SK-N-SH (cell line): ENCODE measurements around the gene CLASP2. TPM values are rescaled to one million over a fixed set of nuclear protein-coding genes. Genes with fewer than 3 reads are reported as not detected.

Experiments used
- CTCF ChIA-PET: fragments of 300-600, 350-600 bp; formaldehyde crosslinking; extraction: SDS; loops from one replicate; lab custom pipeline; 2021; lab: Yijun Ruan, JAX
- POLR2A ChIA-PET: fragments of 350-600 bp; sonication (Branson Sonifier 250); formaldehyde crosslinking; extraction: SDS; loops from one replicate; lab custom pipeline; 2020; ENCODE audit warnings: antibody characterized with exemption, inconsistent platforms; lab: Yijun Ruan, JAX
- DNase-seq: peaks from one replicate; pipeline ENCODE4 v3.0.0; 2012
- H2AFZ ChIP-seq: fragments of 200-600 bp; sonication (generic); 2 replicates; pipeline ENCODE4 v1.8.1; 2016; ENCODE audit warnings: antibody characterized with exemption, mild to moderate bottlenecking, low read depth
- H3F3A ChIP-seq: fragments of 200-600 bp; sonication (generic); replicated peaks from 2 replicates; pipeline ENCODE3; 2016; ENCODE audit warnings: antibody characterized with exemption, mild to moderate bottlenecking; ENCODE audit not compliant: insufficient read depth
- H3K27ac ChIP-seq, 2 experiments: fragments of 200-500 bp in 1 of 2; fragments of 200-600 bp in 1 of 2; sonication (Bioruptor generic) in 1 of 2; sonication (generic), shearing (Covaris generic) in 1 of 2; 2 replicates each; pipeline versions ENCODE4 v1.5.1 to v1.6.1; 2014 to 2016; ENCODE audit warnings: low read depth in 2 of 2, inconsistent platforms in 1 of 2, low read length in 1 of 2, mild to moderate bottlenecking in 1 of 2, mixed read lengths in 1 of 2
- H3K27me3 ChIP-seq: fragments of 200-600 bp; sonication (generic), shearing (Covaris generic); 2 replicates; pipeline ENCODE4 v1.6.1; 2016; ENCODE audit warnings: mixed run types; ENCODE audit not compliant: insufficient read depth
- H3K36me3 ChIP-seq, 2 experiments: fragments of 200-500 bp in 1 of 2; fragments of 200-600 bp in 1 of 2; sonication (Bioruptor generic) in 1 of 2; sonication (generic) in 1 of 2; replicated peaks in 1 of 2; 2 replicates each; pipeline versions ENCODE3 to v1.5.1; 2014 to 2016; ENCODE audit warnings: low read length in 1 of 2, mild to moderate bottlenecking in 1 of 2; ENCODE audit not compliant: insufficient read depth in 2 of 2, control insufficient read depth in 1 of 2
- H3K4me1 ChIP-seq, 2 experiments: fragments of 200-500 bp in 1 of 2; fragments of 200-600 bp in 1 of 2; sonication (Bioruptor generic) in 1 of 2; sonication (generic), shearing (Covaris generic) in 1 of 2; 2 replicates each; pipeline versions ENCODE4 v1.5.1 to v1.6.1; 2014 to 2016; ENCODE audit warnings: low read depth in 1 of 2, low read length in 1 of 2, mixed run types in 1 of 2; ENCODE audit not compliant: insufficient read depth in 2 of 2, control insufficient read depth in 1 of 2
- H3K4me2 ChIP-seq: fragments of 200-600 bp; sonication (generic), shearing (Covaris generic); 2 replicates; pipeline ENCODE4 v1.6.1; 2017; ENCODE audit warnings: mixed run types
- H3K4me3 ChIP-seq, 2 experiments: fragments of 200-500 bp in 1 of 2; fragments of 200-600 bp in 1 of 2; sonication (Bioruptor generic) in 1 of 2; sonication (generic), shearing (Covaris generic) in 1 of 2; 2 replicates each; pipeline versions ENCODE4 v1.5.1 to v1.8.1; 2014 to 2016; ENCODE audit warnings: low read depth in 2 of 2, inconsistent platforms in 1 of 2, low read length in 1 of 2, mild to moderate bottlenecking in 1 of 2, mixed read lengths in 1 of 2, moderate library complexity in 1 of 2
- H3K79me2 ChIP-seq: fragments of 200-600 bp; sonication (generic); 2 replicates; pipeline ENCODE4 v1.8.1; 2017; ENCODE audit warnings: mild to moderate bottlenecking; ENCODE audit not compliant: insufficient read depth
- H3K9ac ChIP-seq: fragments of 200-600 bp; sonication (generic); 2 replicates; pipeline ENCODE4 v1.6.1; 2017; ENCODE audit warnings: mixed run types
- H3K9me2 ChIP-seq: fragments of 200-600 bp; sonication (generic); 2 replicates; pipeline ENCODE4 v1.6.1; 2017; ENCODE audit warnings: mixed run types
- H3K9me3 ChIP-seq: fragments of 200-600 bp; sonication (generic); 2 replicates; pipeline ENCODE4 v1.6.1; 2017; ENCODE audit warnings: mixed run types, mild to moderate bottlenecking, moderate library complexity
- H4K20me1 ChIP-seq: fragments of 200-600 bp; sonication (generic); 2 replicates; pipeline ENCODE4 v1.6.1; 2017; ENCODE audit warnings: mild to moderate bottlenecking, mixed run types; ENCODE audit not compliant: insufficient read depth
- CHD2 ChIP-seq: fragments of 150-350 bp; IDR thresholded peaks from 2 replicates; pipeline ENCODE4 v1.6.1; 2018; ENCODE audit warnings: low read length; ENCODE audit not compliant: partially characterized antibody
- ELF1 ChIP-seq: IDR thresholded peaks from 2 replicates; pipeline ENCODE4 v1.4.0; 2012
- FOSL2 ChIP-seq: IDR thresholded peaks from 2 replicates; pipeline ENCODE4 v1.4.0; 2012; ENCODE audit warnings: low read depth, mild to moderate bottlenecking, moderate library complexity, borderline replicate concordance
- GABPA ChIP-seq: IDR thresholded peaks from 2 replicates; pipeline ENCODE4 v1.4.0; 2012; ENCODE audit warnings: low read depth, mild to moderate bottlenecking
- MXI1 ChIP-seq: IDR thresholded peaks from 2 replicates; pipeline ENCODE4 v1.6.1; 2012; ENCODE audit warnings: mild to moderate bottlenecking, low read depth, low read length, improper control_type of control experiment
- RAD21 ChIP-seq: IDR thresholded peaks from 2 replicates; pipeline ENCODE4 v1.6.1; 2012; ENCODE audit warnings: mild to moderate bottlenecking, low read length
- SMC3 ChIP-seq: IDR thresholded peaks from 2 replicates; pipeline ENCODE4 v1.6.1; 2012; ENCODE audit warnings: low read depth, low read length, improper control_type of control experiment
- TCF12 ChIP-seq: IDR thresholded peaks from 2 replicates; pipeline ENCODE4 v1.4.0; 2012
- TEAD4 ChIP-seq: IDR thresholded peaks from 2 replicates; pipeline ENCODE4 v1.4.0; 2012; ENCODE audit warnings: mild to moderate bottlenecking, borderline replicate concordance; ENCODE audit not compliant: insufficient read depth
- USF2 ChIP-seq: fragments of 150-350 bp; IDR thresholded peaks from 2 replicates; pipeline ENCODE4 v1.6.1; 2017; ENCODE audit warnings: antibody characterized with exemption, low read length, low read depth, borderline replicate concordance
- WGBS: methylation state at CpG from one replicate; pipeline ENCODE4 v1.1.6; 2017; ENCODE audit warnings: low lambda C conversion rate; 5-methylcytosine and 5-hydroxymethylcytosine counted together
- polyA plus RNA-seq, 3 experiments: library from polyadenylated mRNA; depleted of rRNA; stranded (reverse); fragments of >200 nt; gene quantifications; 2 replicates each; pipeline ENCODE4 v1.2.3, GENCODE V29; 2012
- TF ChIP-seq, protein P1 (sequence below): IDR thresholded peaks from 2 replicates; pipeline ENCODE4 v1.6.1; 2012; ENCODE audit warnings: mild to moderate bottlenecking, low read depth, low read length, moderate library complexity

Gene CLASP2
- polyA plus RNA-seq, 1 of the 3 experiments (the other 2 are of a cell fraction): 13.2 TPM

GRCh38 chr3:33526787-33527186, 191.3 kb downstream of the CLASP2 start:
- 95% methylated on average over 1 of the region's 1 CpG for WGBS
- no peak overlapping the region for H3K9ac ChIP-seq
- H2AFZ ChIP-seq: no peak overlapping the region
- H3K36me3 ChIP-seq: peaks cover 4 to 60% of the 10 kb centered on the region in 2 experiments
- H3K79me2 ChIP-seq: peaks cover 9% of the 10 kb centered on the region; the same call in 1 of the 2 replicates
- H3K9me3 ChIP-seq: peaks cover 12% of the 10 kb centered on the region
- no peak overlapping the region for H3K4me2 ChIP-seq
- H3K27me3 ChIP-seq: no peaks in the 10 kb centered on the region
- H3F3A ChIP-seq: no peaks in the 10 kb centered on the region
- H3K4me1 ChIP-seq: peaks cover 0 to under 1% of the 10 kb centered on the region in 2 experiments; a peak in 1 of 4 replicates
- H3K27ac ChIP-seq: no peak overlapping the region
- DNase-seq: no peak
- CTCF ChIA-PET: interaction anchor here (0.7 kb wide), 1 partner anchor 474 kb away, joined by 4 read pairs; no protein-coding TSS in a partner anchor
- POLR2A ChIA-PET: no interaction called here
- no peaks in the 10 kb centered on the region for H3K9me2 ChIP-seq
- H4K20me1 ChIP-seq: no peaks in the 10 kb centered on the region
- no peak overlapping the region for H3K4me3 ChIP-seq
- no peak for TF ChIP-seq TCF12
- TF ChIP-seq SMC3: no peak
- TF ChIP-seq USF2: no peak
- no peak for TF ChIP-seq FOSL2
- TF ChIP-seq ELF1: no peak

GRCh38 chr3:33525232-33525631, 192.8 kb downstream of the CLASP2 start:
- no peak for DNase-seq
- no peaks in the 10 kb centered on the region for H3F3A ChIP-seq
- peaks cover 12% of the 10 kb centered on the region for H3K9me3 ChIP-seq
- H3K36me3 ChIP-seq: peaks cover 4 to 48% of the 10 kb centered on the region in 2 experiments
- H3K4me2 ChIP-seq: no peak overlapping the region
- peaks cover 9% of the 10 kb centered on the region; the same call in 1 of the 2 replicates for H3K79me2 ChIP-seq
- H3K4me1 ChIP-seq: peaks cover 0 to 2% of the 10 kb centered on the region in 2 experiments; a peak in 1 of 4 replicates
- WGBS: 90% methylated on average over 2 of the region's 2 CpGs
- H3K9ac ChIP-seq: no peak overlapping the region
- H3K27me3 ChIP-seq: no peaks in the 10 kb centered on the region
- POLR2A ChIA-PET: no interaction called here
- no peaks in the 10 kb centered on the region for H4K20me1 ChIP-seq
- no peak overlapping the region; a peak in 1 of 4 replicates for H3K4me3 ChIP-seq
- H3K9me2 ChIP-seq: no peaks in the 10 kb centered on the region
- CTCF ChIA-PET: no interaction called here
- H3K27ac ChIP-seq: no peak overlapping the region
- TF ChIP-seq, protein P1, sequence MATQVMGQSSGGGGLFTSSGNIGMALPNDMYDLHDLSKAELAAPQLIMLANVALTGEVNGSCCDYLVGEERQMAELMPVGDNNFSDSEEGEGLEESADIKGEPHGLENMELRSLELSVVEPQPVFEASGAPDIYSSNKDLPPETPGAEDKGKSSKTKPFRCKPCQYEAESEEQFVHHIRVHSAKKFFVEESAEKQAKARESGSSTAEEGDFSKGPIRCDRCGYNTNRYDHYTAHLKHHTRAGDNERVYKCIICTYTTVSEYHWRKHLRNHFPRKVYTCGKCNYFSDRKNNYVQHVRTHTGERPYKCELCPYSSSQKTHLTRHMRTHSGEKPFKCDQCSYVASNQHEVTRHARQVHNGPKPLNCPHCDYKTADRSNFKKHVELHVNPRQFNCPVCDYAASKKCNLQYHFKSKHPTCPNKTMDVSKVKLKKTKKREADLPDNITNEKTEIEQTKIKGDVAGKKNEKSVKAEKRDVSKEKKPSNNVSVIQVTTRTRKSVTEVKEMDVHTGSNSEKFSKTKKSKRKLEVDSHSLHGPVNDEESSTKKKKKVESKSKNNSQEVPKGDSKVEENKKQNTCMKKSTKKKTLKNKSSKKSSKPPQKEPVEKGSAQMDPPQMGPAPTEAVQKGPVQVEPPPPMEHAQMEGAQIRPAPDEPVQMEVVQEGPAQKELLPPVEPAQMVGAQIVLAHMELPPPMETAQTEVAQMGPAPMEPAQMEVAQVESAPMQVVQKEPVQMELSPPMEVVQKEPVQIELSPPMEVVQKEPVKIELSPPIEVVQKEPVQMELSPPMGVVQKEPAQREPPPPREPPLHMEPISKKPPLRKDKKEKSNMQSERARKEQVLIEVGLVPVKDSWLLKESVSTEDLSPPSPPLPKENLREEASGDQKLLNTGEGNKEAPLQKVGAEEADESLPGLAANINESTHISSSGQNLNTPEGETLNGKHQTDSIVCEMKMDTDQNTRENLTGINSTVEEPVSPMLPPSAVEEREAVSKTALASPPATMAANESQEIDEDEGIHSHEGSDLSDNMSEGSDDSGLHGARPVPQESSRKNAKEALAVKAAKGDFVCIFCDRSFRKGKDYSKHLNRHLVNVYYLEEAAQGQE: no peak
- TF ChIP-seq GABPA (no peak), SMC3 (no peak), RAD21 (no peak), CHD2 (no peak), TEAD4 (no peak), MXI1 (no peak), USF2 (no peak)
- no peak overlapping the region for H2AFZ ChIP-seq
